ENCODE measurements around the gene CREB3L4. TPM values are rescaled to one million over a fixed set of nuclear protein-coding genes. Genes with fewer than 3 reads are reported as not detected.
A peak's percentile ranks its signal among the peaks of the same experiment; 100 is the strongest.

Gene CREB3L4
- total and polyA plus RNA-seq, 2 of the 13 experiments (the other 11 are each of a cell fraction or from before 2014, with no cell fraction given), result 9.9 to 18.7 TPM

DNA sequence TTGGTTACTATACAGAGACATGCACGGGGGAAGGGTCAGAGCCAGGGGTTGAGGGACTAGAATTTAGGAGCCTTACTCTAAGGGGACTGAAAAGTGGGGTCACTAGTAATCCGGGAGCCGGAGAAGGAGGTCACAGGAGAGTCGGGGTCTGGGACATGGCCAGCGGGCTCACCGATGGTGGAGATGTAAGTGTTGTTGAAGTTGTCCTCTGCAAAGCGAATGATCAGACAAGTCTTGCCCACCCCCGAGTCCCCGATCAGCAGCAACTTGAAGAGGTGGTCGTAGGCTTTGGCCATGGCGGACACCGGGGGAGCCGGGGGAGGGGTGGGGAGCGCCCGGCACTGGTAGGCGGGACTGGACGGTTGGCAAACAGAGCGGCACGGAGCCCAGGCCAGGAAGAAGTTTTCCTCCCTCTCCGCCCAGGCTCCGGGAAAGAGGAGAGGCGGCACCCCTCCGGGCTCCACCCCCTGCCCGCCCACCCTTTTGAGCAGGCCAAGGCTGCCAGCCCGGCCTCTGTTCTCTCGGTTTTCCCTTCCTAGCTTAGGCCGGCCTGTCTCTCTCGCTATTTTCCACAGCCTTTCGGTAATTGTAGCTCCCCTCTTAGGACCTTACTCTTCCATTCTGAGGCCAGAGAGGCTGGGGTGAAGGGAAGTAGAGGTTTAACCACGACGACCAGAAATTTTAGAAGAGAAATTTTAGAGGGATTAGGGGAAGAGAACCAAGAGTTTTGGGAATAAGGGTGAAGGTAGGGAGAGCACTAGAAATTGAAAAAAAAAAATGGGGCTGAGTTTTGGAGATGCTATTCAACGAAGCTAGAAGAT is 18.4 kb downstream of the CREB3L4 start, which contains the start of gene RAB13 (continued):
- TF ChIP-seq, protein P1, sequence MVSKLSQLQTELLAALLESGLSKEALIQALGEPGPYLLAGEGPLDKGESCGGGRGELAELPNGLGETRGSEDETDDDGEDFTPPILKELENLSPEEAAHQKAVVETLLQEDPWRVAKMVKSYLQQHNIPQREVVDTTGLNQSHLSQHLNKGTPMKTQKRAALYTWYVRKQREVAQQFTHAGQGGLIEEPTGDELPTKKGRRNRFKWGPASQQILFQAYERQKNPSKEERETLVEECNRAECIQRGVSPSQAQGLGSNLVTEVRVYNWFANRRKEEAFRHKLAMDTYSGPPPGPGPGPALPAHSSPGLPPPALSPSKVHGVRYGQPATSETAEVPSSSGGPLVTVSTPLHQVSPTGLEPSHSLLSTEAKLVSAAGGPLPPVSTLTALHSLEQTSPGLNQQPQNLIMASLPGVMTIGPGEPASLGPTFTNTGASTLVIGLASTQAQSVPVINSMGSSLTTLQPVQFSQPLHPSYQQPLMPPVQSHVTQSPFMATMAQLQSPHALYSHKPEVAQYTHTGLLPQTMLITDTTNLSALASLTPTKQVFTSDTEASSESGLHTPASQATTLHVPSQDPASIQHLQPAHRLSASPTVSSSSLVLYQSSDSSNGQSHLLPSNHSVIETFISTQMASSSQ (IDR thresholded peaks at IDR 0.05; ENCODE audit: low read depth), result no peak
- TF ChIP-seq, protein P1 (CRISPR knock-in tag; IDR thresholded peaks at IDR 0.05; ENCODE audit: borderline replicate concordance), result no peak
- TF ChIP-seq POLR2A (IDR thresholded peaks at IDR 0.05; ENCODE audit: insufficient read depth in 1 of 2, low read depth in 2 of 2, low read length in 2 of 2), result peak in 1 of 2 experiments; percentile 63; a peak in 2 of 4 replicates
- no peak for TF ChIP-seq ADNP (CRISPR knock-in tag; IDR thresholded peaks at IDR 0.05)
- TF ChIP-seq ZKSCAN5 (CRISPR knock-in tag; IDR thresholded peaks at IDR 0.05), result no peak
- TF ChIP-seq KLF16 (CRISPR knock-in tag; IDR thresholded peaks at IDR 0.05), result no peak
- no peak for TF ChIP-seq NFE2L2 (IDR thresholded peaks at IDR 0.05; ENCODE audit: low read length)
- no peak for TF ChIP-seq WIZ (CRISPR knock-in tag; IDR thresholded peaks at IDR 0.05)
- TF ChIP-seq PRMT3 (CRISPR knock-in tag; IDR thresholded peaks at IDR 0.05; ENCODE audit: borderline replicate concordance, low read depth), result no peak
- TF ChIP-seq ZKSCAN8 (CRISPR knock-in tag; IDR thresholded peaks at IDR 0.05; ENCODE audit: borderline replicate concordance), result no peak
- TF ChIP-seq, protein P2, sequence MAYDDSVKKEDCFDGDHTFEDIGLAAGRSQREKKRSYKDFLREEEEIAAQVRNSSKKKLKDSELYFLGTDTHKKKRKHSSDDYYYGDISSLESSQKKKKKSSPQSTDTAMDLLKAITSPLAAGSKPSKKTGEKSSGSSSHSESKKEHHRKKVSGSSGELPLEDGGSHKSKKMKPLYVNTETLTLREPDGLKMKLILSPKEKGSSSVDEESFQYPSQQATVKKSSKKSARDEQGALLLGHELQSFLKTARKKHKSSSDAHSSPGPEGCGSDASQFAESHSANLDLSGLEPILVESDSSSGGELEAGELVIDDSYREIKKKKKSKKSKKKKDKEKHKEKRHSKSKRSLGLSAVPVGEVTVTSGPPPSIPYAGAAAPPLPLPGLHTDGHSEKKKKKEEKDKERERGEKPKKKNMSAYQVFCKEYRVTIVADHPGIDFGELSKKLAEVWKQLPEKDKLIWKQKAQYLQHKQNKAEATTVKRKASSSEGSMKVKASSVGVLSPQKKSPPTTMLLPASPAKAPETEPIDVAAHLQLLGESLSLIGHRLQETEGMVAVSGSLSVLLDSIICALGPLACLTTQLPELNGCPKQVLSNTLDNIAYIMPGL (CRISPR knock-in tag; IDR thresholded peaks at IDR 0.05; ENCODE audit: borderline replicate concordance in 1 of 2, low read depth in 1 of 2), result no peak
- TF ChIP-seq TARDBP (CRISPR knock-in tag; IDR thresholded peaks at IDR 0.05), result peak; percentile 16; the same call in 1 of the 2 replicates
- TF ChIP-seq, protein P3, sequence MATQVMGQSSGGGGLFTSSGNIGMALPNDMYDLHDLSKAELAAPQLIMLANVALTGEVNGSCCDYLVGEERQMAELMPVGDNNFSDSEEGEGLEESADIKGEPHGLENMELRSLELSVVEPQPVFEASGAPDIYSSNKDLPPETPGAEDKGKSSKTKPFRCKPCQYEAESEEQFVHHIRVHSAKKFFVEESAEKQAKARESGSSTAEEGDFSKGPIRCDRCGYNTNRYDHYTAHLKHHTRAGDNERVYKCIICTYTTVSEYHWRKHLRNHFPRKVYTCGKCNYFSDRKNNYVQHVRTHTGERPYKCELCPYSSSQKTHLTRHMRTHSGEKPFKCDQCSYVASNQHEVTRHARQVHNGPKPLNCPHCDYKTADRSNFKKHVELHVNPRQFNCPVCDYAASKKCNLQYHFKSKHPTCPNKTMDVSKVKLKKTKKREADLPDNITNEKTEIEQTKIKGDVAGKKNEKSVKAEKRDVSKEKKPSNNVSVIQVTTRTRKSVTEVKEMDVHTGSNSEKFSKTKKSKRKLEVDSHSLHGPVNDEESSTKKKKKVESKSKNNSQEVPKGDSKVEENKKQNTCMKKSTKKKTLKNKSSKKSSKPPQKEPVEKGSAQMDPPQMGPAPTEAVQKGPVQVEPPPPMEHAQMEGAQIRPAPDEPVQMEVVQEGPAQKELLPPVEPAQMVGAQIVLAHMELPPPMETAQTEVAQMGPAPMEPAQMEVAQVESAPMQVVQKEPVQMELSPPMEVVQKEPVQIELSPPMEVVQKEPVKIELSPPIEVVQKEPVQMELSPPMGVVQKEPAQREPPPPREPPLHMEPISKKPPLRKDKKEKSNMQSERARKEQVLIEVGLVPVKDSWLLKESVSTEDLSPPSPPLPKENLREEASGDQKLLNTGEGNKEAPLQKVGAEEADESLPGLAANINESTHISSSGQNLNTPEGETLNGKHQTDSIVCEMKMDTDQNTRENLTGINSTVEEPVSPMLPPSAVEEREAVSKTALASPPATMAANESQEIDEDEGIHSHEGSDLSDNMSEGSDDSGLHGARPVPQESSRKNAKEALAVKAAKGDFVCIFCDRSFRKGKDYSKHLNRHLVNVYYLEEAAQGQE (IDR thresholded peaks at IDR 0.05; ENCODE audit: borderline replicate concordance in 1 of 2, low read depth in 1 of 2, low read length in 2 of 2), result no peak
- TF ChIP-seq CHD4 (IDR thresholded peaks at IDR 0.05; ENCODE audit: borderline replicate concordance, low read length), result peak; percentile 60; the same call in 1 of the 2 replicates
- TF ChIP-seq, protein P4, sequence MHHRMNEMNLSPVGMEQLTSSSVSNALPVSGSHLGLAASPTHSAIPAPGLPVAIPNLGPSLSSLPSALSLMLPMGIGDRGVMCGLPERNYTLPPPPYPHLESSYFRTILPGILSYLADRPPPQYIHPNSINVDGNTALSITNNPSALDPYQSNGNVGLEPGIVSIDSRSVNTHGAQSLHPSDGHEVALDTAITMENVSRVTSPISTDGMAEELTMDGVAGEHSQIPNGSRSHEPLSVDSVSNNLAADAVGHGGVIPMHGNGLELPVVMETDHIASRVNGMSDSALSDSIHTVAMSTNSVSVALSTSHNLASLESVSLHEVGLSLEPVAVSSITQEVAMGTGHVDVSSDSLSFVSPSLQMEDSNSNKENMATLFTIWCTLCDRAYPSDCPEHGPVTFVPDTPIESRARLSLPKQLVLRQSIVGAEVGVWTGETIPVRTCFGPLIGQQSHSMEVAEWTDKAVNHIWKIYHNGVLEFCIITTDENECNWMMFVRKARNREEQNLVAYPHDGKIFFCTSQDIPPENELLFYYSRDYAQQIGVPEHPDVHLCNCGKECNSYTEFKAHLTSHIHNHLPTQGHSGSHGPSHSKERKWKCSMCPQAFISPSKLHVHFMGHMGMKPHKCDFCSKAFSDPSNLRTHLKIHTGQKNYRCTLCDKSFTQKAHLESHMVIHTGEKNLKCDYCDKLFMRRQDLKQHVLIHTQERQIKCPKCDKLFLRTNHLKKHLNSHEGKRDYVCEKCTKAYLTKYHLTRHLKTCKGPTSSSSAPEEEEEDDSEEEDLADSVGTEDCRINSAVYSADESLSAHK (CRISPR knock-in tag; IDR thresholded peaks at IDR 0.05; ENCODE audit: borderline replicate concordance), result no peak
- no peak for TF ChIP-seq ARNTL (CRISPR knock-in tag; IDR thresholded peaks at IDR 0.05)

Measured in HepG2 (cell line).